ENCODE data around the gene SLC39A12.

DNA sequence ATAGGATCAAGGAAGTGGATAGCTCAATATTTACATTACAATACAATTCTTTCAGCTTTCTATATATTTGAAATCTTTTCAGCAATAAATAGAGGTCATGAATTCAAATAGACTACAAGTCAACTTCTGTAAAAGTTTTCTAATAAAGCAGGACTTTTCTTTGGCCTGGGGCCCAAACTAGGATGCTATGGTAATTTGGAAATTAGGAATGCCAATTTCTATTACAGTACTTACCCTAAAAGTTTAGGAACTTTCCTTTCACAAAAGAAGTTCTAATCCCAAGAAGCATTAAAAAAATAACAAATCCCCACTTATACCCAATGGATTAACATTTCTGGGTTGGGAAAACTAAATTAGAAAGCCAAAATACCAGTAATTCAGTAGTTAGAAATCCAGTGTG is 40.5 kb downstream of the SLC39A12 start:
- TF ChIP-seq, protein P1, sequence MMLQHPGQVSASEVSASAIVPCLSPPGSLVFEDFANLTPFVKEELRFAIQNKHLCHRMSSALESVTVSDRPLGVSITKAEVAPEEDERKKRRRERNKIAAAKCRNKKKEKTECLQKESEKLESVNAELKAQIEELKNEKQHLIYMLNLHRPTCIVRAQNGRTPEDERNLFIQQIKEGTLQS (CRISPR knock-in tag; conservative IDR thresholded peaks at IDR 0.05): no peak
- TF ChIP-seq, protein P2, sequence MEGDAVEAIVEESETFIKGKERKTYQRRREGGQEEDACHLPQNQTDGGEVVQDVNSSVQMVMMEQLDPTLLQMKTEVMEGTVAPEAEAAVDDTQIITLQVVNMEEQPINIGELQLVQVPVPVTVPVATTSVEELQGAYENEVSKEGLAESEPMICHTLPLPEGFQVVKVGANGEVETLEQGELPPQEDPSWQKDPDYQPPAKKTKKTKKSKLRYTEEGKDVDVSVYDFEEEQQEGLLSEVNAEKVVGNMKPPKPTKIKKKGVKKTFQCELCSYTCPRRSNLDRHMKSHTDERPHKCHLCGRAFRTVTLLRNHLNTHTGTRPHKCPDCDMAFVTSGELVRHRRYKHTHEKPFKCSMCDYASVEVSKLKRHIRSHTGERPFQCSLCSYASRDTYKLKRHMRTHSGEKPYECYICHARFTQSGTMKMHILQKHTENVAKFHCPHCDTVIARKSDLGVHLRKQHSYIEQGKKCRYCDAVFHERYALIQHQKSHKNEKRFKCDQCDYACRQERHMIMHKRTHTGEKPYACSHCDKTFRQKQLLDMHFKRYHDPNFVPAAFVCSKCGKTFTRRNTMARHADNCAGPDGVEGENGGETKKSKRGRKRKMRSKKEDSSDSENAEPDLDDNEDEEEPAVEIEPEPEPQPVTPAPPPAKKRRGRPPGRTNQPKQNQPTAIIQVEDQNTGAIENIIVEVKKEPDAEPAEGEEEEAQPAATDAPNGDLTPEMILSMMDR (IDR thresholded peaks at IDR 0.05): no peak
- TF ChIP-seq TEAD4 (CRISPR knock-in tag; IDR thresholded peaks at IDR 0.05) (no peak), CREB1 (CRISPR knock-in tag; IDR thresholded peaks at IDR 0.05) (no peak), NR2C2 (CRISPR knock-in tag; IDR thresholded peaks at IDR 0.05) (no peak), SP1 (CRISPR knock-in tag; conservative IDR thresholded peaks at IDR 0.05) (no peak), ETV6 (CRISPR knock-in tag; IDR thresholded peaks at IDR 0.05) (no peak), ELF4 (CRISPR knock-in tag; IDR thresholded peaks at IDR 0.05; ENCODE audit: low read depth) (no peak)
- TF ChIP-seq, protein P3, sequence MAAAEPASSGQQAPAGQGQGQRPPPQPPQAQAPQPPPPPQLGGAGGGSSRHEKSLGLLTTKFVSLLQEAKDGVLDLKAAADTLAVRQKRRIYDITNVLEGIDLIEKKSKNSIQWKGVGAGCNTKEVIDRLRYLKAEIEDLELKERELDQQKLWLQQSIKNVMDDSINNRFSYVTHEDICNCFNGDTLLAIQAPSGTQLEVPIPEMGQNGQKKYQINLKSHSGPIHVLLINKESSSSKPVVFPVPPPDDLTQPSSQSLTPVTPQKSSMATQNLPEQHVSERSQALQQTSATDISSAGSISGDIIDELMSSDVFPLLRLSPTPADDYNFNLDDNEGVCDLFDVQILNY (CRISPR knock-in tag; IDR thresholded peaks at IDR 0.05): no peak
- TF ChIP-seq, protein P4, sequence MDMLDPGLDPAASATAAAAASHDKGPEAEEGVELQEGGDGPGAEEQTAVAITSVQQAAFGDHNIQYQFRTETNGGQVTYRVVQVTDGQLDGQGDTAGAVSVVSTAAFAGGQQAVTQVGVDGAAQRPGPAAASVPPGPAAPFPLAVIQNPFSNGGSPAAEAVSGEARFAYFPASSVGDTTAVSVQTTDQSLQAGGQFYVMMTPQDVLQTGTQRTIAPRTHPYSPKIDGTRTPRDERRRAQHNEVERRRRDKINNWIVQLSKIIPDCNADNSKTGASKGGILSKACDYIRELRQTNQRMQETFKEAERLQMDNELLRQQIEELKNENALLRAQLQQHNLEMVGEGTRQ (CRISPR knock-in tag; IDR thresholded peaks at IDR 0.05): no peak
- TF ChIP-seq, protein P5, sequence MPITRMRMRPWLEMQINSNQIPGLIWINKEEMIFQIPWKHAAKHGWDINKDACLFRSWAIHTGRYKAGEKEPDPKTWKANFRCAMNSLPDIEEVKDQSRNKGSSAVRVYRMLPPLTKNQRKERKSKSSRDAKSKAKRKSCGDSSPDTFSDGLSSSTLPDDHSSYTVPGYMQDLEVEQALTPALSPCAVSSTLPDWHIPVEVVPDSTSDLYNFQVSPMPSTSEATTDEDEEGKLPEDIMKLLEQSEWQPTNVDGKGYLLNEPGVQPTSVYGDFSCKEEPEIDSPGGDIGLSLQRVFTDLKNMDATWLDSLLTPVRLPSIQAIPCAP (CRISPR knock-in tag; IDR thresholded peaks at IDR 0.05): no peak
